GM21576 (cell line): Measurements from ENCODE around the gene KDM8.
"Not testable (repeated sequence)": the region's sequence is repeated elsewhere in the genome, so short reads cannot be mapped to it uniquely, and the experiment has no call there.

Experiments
- ATAC-seq: cut with Tn5 transposase; IDR thresholded peaks from one replicate; pipeline ENCODE4 v1.9.1; 2021; ENCODE audit warnings: mild to moderate bottlenecking, moderate library complexity; ENCODE audit not compliant: unreplicated experiment

KDM8 gene

GRCh38 chr16:27190316-27190871 is 12.9 kb upstream of the KDM8 start:
- ATAC-seq = no peak

- ATAC-seq = no peak
These were observed 11.9 kb upstream of the KDM8 start for GRCh38 chr16:27191352-27191924.

DNA sequence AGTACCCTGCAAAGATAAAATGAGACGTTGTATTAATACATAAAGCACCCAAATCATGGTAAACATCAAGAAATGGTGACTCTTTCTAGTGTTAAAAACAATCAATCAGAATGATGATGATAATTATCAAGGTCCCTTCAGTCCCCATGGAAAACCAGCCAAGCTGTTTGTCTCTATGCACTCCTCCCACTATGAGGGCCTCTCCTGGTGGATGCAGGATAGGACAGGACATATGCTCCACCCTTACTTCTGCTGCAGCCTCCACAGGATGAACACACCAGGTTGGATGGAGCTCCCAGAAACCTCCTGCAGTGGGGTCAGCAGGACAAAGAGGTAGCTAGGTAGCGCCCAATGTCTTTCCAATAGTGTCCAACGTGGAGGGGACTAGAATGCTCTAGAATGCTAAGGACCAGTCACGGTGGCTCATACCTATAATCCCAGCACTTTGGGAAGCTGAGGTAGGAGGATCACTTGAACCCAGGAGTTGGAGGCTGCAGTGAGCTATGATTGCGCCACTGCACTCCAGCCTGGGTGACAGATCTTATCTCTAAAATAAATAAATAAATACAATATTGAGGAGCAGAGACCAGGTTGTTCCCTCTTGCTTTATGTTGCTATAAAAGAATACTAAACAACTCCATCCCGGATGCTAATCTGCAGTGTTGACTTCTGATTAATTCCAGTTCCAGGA is 9.9 kb upstream of the KDM8 start:
- no peak for ATAC-seq

- ATAC-seq = no peak
These were observed 8.1 kb upstream of the KDM8 start for GRCh38 chr16:27195076-27195741.

DNA sequence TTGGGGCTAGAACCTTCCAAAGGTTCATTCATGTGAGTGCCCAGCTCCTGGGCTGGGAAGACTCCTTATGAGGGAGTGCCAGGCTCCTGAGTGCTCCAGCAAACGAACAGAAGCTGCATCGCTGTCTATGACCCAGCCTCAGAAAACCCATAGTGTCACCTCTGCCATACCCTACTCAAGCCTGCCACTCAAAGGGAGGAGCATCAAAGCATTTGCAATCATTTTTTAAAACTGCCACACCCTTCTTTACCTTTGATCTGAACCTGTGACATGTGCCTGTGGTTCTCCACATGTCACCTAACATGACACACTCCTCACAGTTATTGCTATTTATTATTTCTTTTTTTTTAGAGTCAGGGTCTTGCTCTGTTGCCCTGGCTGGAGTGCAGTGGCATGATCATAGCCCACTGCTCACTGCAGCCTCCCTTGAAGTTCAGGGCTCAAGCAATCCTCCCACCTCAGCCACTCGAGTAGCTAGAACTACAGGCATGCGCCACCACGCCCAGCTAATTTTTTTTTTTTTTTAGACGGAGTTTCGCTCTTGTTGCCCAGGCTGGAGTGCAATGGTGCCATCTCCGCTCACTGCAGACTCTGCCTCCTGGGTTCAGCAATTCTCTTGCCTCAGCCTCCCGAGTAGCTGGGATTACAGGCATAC is 7.3 kb upstream of the KDM8 start:
- ATAC-seq = no peak

DNA sequence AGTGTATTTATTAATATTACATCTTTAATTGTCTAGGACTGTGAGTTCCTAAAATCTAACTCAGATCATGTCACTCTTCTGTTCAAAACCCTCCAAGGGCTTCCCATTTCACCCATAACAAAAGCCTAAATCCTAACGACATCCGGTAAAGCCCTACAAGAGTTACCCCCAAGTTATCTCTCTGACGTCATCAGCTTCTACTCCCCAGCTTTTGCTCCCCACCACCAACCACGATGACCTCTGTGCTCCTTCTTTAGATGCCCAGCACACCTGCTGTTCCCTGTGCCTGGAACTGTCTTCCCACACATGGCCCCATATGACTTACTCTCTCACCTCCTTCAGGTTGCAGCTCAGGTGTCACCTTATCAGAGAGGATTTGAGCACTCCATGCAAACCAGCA is 6.3 kb upstream of the KDM8 start:
- ATAC-seq = no peak

GRCh38 chr16:27198451-27199234 is 4.7 kb upstream of the KDM8 start:
- no peak for ATAC-seq

DNA sequence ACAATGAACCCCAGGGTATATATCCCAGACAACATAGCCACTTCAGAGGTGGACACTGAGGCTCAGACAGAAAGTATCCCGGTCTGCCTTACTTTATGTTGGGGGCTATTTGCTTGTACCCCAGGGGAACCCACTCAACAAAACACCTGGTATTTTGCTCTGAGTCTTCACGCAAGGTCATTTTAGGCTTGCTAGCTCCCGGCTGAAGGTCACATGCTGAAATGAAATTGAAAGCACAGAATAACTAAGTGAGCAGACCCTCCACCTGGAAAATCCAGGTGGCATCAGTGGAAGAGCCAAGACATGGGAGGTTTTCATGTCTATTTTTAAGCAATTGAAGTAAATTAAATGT is 4.1 kb upstream of the KDM8 start:
- ATAC-seq = no peak

- no peak for ATAC-seq
These were observed 3.6 kb upstream of the KDM8 start for GRCh38 chr16:27199736-27200135.

DNA sequence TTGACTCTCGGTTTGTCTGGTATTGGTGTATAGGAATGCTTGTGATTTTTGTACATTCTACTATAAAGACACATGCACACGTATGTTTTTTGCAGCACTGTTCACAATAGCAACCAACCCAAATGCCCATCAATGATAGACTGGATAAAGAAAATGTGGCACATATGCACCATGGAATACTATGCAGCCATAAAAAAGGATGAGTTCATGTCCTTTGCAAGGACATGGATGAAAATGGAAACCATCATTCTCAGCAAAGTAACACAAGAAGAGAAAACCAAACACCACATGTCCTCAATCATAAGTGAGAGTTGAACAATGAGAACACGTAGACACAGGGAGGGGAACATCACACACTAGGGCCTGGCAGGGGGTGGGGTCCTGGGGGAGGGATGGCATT is 2.4 kb upstream of the KDM8 start:
- ATAC-seq = not testable (repeated sequence)

GRCh38 chr16:27202923-27203506 is 311 bp upstream of the KDM8 start:
- ATAC-seq = peak; percentile 59

DNA sequence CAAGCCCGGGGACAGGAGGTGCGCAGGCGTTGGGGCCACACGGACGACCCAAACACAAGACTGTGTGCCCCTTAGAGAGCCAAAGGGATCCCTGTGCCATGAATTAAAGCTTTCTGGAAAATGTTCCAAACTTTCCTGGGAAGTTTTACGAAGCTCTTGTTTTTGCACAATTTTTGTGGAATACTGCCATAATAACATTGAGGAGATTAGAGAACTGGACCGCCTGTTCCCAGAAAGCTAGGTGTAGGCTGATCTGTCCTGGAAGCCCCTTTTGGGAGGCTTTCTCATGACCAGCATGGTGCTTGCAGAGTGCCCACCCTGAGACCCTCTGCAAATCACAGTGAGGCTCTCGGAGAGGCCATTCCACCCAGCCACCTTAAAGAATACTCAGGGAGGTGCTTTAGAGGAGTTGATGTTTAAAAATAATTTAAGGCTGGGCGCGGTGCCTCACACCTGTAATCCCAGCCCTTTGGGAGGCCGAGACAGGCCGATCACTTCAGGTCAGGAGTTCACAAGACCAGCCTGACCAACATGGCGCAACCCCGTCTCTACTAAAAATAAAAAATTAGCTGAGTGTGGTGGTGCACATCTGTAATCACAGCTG is 1.1 kb downstream of the KDM8 start:
- ATAC-seq = no peak

DNA sequence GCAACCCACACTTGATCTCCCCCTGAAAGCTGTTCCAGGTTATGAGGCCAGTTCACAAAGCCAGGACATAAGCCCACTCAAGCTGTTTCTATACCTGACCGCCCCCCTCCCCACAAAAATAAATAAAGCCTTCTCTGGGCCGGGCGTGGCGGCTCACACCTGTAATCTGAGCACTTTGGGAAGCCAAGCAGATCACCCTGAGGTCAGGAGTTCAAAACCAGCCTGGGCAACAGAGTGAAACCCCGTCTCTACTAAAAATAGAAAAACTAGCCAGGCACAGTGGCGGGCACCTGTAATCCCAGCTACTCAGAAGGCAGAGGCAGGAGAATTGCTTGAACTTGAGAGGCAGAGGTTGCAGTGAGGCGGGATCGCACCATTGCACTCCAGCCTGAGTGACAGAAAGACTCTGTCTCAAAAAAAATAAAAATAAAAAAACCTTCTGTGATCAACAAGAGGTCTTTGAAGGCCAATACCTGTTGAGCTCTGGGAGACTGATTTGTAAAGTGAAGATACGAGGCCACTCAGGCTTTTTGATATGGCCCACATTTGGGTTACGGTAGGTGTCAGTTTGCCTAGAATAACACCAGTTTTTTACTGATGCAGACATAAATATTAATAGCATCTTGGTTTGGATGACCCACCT is 2.2 kb downstream of the KDM8 start:
- no peak for ATAC-seq

DNA sequence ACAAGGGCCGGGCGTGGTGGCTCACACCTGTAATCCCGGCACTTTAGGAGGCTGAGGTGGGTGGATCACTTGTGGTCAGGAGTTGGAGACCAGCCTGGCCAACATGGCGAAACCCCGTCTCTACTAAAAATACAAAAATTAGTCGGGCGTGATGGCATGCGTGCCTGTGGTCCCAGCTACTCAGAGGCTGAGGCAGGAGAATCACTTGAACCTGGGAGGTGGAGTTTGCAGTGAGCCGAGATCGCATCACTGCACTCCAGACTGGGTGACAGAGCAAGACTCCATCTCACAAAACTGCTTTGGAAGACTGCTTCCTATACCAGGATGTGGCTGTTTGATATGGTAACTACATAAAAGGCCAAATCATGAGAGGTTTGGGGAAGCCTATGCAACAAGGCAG is 3.8 kb downstream of the KDM8 start:
- not testable (repeated sequence) for ATAC-seq

DNA sequence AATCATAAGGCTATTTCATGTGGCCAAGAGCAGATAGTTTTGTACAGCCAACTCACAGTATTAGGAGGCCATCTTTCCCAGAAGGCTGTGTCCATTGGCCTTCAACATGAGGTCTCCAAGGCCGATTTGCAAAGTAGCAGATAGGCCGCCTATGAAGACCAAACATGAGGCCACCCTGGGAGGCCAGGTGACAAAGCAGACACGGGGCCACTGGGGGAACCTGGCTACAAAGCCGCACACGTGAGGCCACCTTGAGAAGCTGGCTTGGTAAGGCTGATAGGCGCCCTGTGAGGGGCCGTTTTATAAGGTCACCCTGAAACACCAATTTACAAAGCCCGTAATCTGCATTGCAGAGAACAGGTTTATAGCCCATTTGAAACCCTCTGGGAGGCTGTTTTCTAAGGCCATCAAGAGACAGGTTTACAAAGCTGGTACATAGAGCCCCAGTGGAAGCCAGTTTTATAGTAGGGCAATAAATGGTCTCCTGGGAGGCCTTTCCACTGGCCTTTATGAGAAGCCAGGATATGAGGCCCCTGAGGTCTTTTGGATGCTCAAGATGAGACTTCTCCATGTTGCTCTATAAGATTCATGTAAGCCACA is 4.9 kb downstream of the KDM8 start:
- ATAC-seq = no peak

GRCh38 chr16:27208796-27209195 is 5.5 kb downstream of the KDM8 start:
- ATAC-seq = no peak

- no peak for ATAC-seq
These were observed 6.3 kb downstream of the KDM8 start for GRCh38 chr16:27209591-27209990.

GRCh38 chr16:27210174-27210573 is 6.8 kb downstream of the KDM8 start:
- ATAC-seq = no peak

GRCh38 chr16:27211026-27211425 is 7.7 kb downstream of the KDM8 start:
- no peak for ATAC-seq
